ENCODE data around the gene IPMK. TPM values are rescaled to one million over a fixed set of nuclear protein-coding genes. Genes with fewer than 3 reads are reported as not detected.

The IPMK gene
- total and polyA plus RNA-seq, 9 of the 15 experiments (the other 6 are each of a cell fraction or from before 2014, with no cell fraction given): 0.98 to 4.4 (median 2.7) TPM

- TF ChIP-seq NR4A1 (CRISPR knock-in tag; IDR thresholded peaks at IDR 0.05) (0 out of 2 replicates have a peak, but pooled peaks have one; percentile 72), NR4A1 (tag; IDR thresholded peaks at IDR 0.05) (no peak), EP300 (IDR thresholded peaks at IDR 0.05; ENCODE audit: low read length) (no peak), VEZF1 (CRISPR knock-in tag; IDR thresholded peaks at IDR 0.05) (peak; percentile 96), U2AF1 (optimal IDR thresholded peaks at IDR 0.05; ENCODE audit: low read depth, low read length) (peak; percentile 26), TEAD1 (CRISPR knock-in tag; IDR thresholded peaks at IDR 0.05) (0 out of 4 replicates have a peak, but pooled peaks have one; percentile 16 to 34), HDAC8 (tag; IDR thresholded peaks at IDR 0.05) (no peak), NR2C1 (IDR thresholded peaks at IDR 0.05) (no peak), NR2C1 (tag; IDR thresholded peaks at IDR 0.05) (no peak), SMAD4 (CRISPR knock-in tag; conservative IDR thresholded peaks at IDR 0.05) (peak; percentile 44; the same call in 1 of the 2 replicates), AFF1 (IDR thresholded peaks at IDR 0.05; ENCODE audit: low read depth in 1 of 2, partially characterized antibody in 2 of 2) (peak in 1 of 2 experiments; percentile 83), GMEB1 (CRISPR knock-in tag; IDR thresholded peaks at IDR 0.05) (peak; percentile 73), MAZ (CRISPR knock-in tag; conservative IDR thresholded peaks at IDR 0.05 in 1 of 2, IDR thresholded peaks at IDR 0.05 in 1 of 2) (peak; percentile 63 to 87), SMC3 (conservative IDR thresholded peaks at IDR 0.05; ENCODE audit: insufficient read depth, low read depth, low read length) (no peak), NONO (IDR thresholded peaks at IDR 0.05; ENCODE audit: low read depth in 2 of 2, low read length in 1 of 2) (peak in 1 of 2 experiments; percentile 54; a peak in 1 of 4 replicates), ASH1L (IDR thresholded peaks at IDR 0.05; ENCODE audit: borderline replicate concordance, low read depth, partially characterized antibody) (peak; percentile 43), SMARCA5 (IDR thresholded peaks at IDR 0.05) (no peak)
Measured at GRCh38 chr10:58267713-58268453, at the start of gene IPMK (continued).
